HG03565 (cell line): ENCODE data around the gene NCAM2.

Experiments used
- ATAC-seq: cut with Tn5 transposase; IDR thresholded peaks from one replicate; pipeline ENCODE4 v1.9.1; 2021; ENCODE audit warnings: mild to moderate bottlenecking, moderate library complexity; ENCODE audit not compliant: unreplicated experiment

Gene NCAM2

DNA sequence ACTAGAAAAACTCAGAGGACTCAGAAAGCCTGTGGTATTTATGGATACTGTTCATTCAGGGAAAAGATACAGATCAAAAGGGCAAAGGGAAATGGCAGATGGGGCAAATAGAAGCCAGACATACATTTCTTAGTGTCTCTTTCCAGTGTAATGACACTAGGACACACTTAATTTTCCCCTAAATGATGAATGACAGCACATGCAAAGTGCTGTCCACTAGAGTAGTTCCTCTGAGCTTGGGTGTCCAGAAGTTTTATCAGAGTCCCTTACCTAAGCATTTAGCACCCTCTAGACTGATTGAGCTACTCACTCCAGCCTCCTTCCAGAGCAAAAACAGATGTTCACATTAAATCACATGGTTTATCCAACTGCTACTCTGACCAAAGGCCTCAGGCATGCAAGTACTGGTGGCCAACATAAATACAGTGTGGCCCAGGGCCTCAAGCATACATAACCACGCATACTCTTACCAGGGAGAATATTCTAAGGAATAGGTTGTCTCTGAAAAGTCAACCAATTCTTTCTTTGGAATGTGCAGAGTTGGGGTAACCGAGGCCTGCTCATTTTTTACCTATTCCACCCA, 166.9 kb downstream of the NCAM2 start:
- no peak for ATAC-seq

DNA sequence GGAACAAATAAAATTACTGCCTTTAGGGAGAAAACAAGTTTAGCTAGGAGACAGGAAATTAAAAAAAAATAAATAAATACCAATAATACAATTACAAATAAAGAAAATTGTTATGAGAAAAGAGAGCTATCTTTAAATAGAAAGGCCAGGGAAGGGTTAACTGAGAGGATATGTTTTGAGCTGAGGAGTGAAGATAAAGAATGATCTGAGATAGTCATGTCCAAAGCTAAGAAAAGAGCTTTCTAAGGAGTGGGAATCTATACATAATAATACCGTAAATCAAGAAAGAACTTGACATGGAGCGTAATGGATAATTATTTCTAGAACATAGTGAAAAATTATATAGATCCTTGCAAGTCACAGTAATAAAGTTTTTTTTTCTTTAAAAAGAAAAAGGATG, 176.5 kb downstream of the NCAM2 start:
- ATAC-seq: no peak

DNA sequence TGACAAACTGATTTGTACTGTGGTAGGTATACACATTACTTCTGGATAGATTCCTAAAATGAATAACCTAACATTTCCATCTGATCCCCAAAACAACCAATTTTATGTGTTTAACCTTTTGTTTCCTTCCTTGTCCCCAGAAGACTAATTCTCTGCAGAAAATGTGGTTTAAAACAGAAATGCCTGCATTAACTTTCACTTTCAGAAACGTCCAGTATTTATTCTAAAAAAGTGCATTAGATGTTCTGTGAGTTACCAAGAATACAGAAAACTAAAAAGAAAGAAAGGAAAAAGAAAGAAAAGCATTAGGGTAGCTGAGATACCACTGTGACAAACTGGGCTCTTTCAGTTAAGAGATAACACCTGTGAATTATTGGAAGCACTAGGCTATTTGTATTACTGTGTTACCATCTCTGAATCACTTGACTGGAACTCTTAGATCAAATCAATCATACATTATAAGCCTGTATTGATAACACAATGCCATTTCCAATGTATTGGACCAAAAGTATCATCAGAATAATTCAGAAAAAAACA, 177.7 kb downstream of the NCAM2 start:
- no peak for ATAC-seq

DNA sequence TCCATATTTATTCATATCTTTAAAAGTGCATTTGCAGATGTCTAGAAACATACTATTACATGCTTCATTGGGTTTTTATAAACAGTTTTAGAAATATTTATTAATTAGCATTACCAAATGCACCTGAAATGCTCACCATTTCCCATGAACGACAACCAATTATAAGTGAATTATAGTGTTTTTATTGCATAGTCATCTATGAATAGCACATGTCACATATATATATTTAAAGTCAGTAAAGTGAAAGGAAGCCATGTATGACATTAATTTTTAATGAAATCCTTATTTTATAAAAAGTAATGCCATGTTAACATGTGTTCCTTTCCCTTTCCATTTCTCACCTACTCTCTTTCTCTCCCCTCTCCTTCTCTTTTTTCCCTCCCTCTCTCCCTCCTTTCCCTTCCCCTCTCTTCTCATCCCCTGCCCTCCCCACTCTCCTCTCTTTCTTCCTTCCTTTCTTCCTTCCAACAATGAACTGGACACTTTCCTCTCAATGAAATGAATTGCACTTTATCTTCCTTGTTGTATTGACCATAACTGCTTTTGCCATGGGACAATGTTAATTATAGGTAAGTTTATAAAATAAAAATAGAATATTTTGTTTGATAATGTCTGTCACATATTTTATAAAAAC, 179.3 kb downstream of the NCAM2 start:
- ATAC-seq: no peak

DNA sequence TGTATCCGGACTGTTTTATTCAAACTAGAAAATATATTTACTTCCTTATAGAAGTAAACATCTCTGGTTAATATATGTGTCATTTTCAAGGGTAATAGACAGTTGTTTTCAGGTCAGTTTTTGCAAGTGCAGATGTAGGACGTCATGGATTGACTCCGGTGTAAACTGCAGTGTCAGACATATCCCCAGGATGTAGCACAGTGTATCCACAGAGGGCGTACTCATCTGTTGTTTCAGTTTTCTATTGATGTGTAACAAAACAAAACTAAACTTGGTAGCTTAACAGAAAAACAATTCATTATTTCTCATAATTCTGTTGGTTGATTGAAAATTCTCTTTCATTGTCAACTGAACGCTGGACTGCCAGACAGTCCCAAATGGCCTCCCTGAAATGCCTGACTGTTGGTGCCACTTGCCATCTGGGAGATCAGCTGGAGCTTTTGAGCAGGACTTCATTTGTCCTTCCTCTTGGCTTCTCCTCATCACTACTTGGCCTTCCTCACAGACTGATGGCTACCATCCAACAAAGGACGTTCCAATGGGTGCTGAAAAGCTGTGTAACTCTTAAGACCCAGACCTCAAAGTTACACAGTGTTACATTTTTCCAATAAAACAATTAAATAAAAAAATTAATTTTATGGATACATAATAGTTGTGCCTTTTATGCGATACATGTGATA, 181.6 kb downstream of the NCAM2 start:
- no peak for ATAC-seq

DNA sequence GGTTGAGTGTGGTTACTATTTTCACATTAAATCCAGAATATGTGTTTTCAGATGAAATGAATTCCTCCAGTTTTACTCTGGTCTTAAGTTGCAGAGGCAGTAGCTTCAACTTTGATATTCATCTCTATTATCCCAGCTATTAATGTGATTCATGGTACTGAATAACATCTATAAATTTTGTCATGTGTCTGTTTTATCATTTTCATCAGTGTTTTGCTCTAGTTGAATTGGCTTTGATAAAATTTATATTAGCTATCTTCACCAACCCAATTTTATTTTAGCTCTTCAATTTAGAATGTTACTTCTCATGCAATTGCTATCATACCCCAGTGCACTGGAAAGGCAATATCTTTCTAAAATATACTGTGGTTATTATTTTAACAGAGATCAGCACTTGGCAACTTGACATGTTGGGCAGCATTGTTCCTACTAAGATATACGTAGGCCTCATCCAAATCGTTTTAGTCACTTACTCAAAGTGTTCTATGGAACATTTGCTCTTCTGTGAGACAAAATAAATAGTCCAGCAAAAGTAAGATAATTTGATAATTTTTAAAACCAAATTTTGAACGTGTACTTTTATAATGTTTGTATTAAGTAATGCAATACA, 184.3 kb downstream of the NCAM2 start:
- no peak for ATAC-seq

DNA sequence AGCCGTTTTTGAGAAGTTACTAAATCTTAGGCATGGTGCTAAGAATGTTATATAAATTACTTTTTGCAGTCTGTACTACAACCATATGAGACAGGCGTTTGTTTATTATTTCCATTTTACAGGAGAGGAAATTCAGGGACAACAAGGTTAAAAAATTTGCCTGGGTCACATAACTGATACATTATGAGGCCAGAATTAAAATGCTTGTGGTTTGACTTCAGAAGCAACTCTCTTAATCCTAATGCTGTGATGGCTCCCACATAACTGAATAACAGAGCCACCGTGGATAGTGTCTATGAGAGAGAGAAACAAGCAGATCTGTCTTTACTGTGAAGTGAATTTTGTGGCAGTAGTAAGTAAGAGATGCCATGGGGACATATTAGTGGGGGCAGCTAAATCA, 184.9 kb downstream of the NCAM2 start:
- no peak for ATAC-seq

DNA sequence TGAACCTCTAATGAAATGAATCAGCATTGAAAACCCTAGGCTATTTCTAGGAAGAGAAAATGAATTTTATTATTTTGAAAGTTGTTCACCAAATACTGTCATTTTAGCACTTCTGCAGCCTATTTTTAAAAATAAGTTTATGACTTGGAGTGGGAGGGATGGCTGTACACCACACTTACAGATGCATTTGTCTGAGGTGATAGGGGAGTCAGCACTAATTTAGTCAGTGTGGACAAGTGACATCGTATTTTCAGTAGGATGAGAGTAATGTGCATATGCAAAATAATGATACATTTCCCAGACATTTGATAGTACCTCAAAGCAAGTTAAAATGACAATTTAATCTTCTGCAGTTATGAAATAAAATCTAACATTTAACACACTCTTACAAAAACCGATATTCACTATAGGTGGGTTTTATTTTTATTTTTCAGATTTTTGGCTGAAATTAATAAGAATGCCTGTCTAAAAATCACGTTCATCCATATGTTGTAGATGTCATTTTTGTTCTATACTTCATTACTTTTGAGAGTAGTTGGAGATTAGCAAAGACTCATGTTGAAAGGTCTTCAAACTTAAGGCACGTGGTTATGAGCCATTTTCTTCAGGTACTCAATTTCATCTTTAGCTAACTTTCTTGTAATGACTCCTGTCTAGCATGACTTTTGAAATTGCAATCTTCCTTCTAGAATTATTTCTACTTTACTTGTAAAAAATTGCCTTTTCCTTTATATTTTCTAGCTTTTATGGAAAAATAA, 186.7 kb downstream of the NCAM2 start:
- ATAC-seq: no peak

DNA sequence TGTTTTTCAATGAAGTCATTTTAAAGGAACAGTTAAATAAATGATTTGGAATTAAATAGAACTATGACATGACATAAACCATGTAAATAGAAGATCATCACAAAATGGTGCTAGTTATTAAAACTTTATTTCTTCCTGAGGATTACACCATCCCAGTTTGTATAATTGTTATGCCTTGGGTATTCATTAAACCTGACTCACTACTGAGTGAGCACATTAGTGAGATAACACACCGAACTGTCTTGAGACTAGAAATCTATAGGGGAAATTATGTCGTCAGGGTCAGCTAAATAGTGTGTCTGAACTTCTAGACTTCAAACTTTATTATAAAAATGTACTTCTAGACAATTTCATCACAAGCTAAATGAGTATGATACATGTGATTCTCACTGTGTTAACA, 189.4 kb downstream of the NCAM2 start:
- ATAC-seq: no peak

DNA sequence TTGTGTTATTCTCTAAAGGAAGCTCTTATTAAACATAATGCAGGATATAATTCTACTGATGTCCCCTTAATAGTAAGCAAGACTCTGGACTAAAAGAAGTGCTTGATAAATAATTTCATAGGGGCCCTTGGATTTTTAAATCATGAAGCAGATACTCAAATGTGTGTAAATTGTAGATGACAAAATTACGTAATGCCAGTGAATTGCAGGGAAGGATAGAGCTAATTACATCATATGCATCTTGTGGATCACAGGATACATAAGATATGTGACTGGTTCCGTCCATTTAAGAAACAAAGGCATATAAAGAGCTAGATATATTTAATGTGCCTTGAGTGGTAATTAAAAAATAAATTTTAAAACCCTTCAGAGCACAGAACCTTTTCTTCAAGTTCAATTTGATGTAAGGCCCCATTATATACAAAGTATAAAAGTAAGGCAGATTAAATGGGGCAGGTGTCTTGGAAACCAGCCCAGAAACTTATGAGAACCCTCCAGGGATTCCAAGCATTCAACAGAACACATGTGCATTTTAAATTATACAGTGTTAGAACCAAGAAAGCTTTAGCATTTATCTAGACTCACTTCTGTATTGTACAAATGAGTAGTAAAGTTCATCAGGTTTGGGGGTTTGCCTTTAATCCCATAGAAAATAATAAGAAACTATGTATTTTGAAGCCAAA, 190.4 kb downstream of the NCAM2 start:
- no peak for ATAC-seq

DNA sequence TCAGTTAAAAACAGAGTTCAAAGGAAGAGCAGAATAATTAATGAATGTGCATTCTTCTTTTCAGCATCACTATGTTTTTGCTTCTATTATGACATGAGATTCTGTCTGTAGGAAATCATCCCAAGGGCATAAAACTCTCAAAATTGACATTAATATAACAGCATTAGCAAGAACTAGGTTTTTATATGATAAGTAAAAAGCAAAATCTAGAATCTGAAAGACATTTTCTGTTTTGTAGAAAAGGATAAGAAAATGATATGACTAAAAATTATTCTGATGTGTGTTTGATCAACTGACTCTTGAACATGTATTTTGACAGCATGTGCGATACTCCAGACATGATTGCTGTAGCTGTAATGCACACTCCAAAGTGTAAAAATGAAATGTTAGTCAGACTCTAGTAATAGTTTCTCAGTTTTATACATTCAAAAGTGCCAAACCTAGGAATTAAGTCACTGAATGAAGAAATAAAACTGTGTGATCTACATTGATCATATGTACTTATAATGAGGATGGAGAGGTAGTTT, 197.3 kb downstream of the NCAM2 start:
- no peak for ATAC-seq

DNA sequence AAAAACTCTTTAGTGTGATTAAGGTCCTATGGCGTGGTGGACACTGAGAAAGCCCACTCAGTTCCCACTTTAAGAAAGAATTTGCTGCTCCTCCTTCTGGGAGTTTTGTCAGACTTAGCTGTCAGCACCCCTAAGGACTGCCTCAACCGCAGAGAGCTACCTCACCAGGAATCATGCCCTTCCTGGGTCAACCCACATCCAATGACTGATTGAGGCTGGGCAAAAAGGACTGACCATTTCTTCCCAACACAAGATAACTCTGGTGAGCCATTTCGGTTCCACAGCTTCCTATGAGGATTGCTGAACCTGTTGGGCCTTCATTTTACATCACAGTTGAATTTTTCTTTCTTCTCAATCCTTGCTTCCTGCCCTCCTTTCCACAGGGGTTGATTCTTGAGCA, 197.9 kb downstream of the NCAM2 start:
- no peak for ATAC-seq

DNA sequence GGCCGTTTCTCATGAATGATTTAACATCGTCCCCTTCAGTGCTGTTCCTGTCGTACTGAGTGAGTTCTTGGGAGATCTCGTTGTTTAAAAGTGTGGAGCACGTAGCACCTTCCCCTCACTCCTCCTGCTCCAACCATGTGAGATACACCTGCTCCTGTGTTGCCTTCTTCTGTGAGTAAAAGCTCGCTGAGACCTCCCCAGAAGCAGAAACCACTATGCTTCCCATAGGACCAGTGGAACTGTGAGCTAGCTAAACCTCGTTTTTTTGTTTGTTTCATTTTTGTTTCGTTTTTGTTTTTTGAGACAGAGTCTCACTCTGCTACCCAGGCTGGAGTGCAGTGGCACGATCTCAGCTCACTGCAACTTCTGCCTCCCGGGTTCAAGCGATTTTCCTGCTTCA, 198.6 kb downstream of the NCAM2 start:
- ATAC-seq: no peak

DNA sequence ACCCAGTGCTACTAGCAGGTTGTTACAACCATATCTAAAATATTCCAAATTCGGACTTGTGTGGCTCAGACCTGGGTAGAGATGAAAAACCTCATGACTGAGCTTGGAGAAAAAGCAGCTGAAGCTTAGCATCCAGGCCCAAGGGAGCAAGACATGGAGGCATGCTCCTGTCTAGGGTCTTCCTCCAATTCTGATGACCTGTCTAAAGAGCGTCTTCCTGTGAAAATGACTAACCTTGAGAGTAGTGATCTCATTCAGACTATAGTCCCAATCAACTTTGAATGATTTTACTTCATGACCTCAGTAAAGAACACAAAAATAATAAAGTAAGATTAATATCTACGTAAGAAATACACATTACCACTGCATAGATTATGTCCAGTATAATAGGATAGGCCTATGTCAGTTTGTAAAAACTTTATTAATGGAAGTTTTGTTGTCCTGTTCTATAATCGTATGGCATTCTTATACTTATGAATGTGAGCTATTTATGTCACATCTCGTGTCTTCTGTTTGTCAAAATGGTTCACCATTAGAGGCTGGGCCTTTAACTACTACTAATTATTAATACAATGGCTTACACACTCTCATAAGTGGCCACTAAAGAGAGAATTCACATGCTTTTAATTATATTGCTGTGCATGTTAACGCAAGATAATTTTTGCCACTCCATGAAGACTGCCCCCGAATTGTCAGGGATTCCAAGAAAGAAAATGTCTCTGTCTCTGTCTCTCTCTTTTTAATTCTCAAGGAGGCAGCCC, 201.3 kb downstream of the NCAM2 start:
- ATAC-seq: no peak

DNA sequence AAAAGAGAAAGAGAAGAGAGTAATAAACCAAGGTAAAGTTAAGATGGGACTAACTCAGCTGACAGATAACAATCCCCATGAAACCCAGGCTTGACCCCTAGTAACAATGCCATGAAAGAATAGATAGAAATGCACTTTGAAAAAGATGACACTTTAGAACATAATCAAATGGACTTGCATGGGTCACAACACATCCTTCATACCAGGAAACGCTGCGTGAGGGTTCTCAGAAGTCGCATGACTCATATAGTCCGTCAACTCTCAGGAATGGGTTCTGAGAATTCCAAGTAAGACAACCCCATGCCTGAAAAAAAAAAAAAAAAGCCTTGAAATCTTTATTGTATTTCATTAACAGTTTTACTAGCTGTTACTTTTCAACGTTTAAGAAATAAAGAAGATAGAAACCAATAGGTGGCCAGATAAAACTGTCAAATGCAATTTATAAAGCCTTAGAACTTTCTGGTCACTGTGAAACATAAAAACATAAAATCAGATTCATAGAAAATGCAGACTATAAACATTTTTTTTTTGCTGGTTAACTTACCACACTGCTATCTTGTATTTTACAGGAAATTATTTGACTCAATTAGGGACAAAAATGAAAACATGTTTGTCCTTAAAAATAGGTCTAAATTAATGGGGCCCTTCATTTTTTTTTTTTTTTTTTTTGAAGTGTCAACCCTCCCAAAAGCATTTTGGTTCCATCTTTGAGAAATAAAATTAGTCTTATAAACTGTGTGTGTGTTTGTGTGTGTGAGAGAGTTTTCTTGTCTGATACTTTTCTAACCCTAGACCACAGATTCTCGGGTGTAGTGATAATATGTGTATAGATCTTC, 202.1 kb downstream of the NCAM2 start:
- ATAC-seq: no peak

DNA sequence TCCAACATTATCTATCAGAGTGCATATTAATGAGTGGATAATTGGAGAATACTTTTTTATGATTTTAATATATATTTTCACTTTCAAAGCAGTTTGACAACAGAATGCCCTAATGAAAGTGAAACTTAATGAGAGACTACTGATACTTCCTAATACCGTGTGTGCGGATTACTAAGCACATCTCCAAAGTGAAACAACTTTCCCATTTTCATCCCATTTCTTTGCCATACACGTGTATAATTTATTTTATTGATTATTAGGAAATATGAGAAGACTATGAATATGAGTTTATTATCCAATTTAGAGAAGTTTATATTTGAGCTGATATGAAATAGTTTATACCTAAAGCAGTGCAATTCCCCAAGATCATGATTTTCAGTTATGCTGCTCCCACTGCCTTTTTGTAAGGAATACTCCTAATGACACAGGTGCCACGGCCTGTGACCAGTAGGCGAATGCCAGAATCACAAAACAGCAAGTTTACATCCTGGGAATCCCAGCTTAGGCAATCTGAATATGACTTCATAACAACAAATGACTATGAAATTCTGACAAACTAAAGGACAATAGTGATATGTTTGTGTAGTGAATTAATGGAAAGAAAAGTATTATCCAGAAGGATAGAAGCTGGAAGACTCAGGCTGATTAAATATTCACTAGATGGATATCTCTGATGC, 202.9 kb downstream of the NCAM2 start:
- no peak for ATAC-seq

DNA sequence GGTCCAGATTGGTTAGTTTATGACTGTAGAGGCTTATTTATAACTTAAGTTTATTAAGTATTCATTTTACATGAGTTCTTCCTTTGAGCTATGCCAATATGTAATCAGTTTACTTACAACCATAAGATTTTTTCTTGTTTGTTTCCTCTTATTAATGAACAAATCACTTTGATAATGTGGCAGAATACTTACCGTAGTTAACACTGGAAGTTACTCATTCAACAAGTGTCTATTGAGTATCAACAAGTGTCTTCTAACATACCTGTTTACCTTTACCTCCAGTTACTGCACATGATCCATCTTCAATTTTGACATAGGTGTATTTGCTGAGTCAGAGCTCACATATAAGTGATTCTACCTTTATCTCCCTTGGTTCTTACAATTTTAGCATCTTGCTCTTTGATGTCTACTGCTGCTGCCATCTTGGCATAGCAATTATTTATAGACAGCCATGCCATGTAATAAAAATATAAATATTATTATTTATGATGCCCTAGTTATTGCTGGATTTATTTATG, 205.7 kb downstream of the NCAM2 start:
- ATAC-seq: no peak
